GM18502 (cell line): ENCODE data around the gene SCARF2.
"Not testable (repeated sequence)": the region's sequence is repeated elsewhere in the genome, so short reads cannot be mapped to it uniquely, and the experiment has no call there.

Experiments used
- ATAC-seq: cut with Tn5 transposase; IDR thresholded peaks from one replicate; pipeline ENCODE4 v1.9.1; 2021; ENCODE audit warnings: mild to moderate bottlenecking; ENCODE audit not compliant: unreplicated experiment, poor library complexity

Gene SCARF2

DNA sequence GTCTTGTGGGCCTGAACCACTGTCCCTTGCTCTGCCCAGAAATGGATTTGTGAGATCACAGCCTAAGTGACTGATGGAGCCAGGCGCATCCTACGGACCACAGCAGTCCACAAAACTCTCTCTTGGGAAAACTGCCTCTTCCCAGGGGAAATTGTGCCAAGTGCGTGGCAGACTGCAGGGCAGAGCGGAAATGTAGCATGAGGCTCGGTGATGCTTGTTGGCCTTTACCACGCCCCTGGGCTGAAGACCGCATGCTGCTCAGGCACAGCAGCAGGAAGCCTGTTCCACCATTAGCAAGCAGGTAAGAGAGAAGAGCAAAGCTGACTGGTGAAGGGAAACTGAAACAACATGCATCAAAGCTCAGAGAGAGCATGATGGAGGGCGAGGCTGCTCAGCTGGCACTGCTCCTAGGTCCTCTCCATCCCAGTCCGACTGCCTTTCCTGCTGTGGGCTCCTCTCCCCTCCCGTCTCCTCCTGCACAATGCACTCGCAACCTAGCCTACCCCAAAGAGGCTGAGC, 26.5 kb upstream of the SCARF2 start:
- no peak for ATAC-seq

- no peak for ATAC-seq
Measured at GRCh38 chr22:20463324-20464095, 25.9 kb upstream of the SCARF2 start.

DNA sequence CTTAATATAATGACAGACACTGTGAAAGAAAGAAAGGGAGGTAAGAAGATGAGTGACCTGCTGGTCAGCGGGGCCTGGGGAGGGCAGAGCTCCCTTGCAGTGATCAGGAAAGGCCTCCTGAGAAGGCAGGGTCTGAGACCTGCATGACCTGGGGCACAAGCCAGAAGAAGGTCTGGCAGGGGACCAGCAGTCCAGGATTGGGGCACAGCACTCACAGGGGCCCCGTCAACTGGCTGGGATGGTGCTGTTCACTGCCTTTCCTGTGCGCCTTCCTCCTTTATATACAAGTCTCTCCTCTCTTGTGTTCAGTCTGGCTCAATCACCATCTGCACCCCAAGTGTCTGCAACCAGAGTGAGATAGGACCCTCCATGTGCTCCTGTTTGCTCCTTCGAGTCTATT, 22.2 kb upstream of the SCARF2 start:
- ATAC-seq = no peak

DNA sequence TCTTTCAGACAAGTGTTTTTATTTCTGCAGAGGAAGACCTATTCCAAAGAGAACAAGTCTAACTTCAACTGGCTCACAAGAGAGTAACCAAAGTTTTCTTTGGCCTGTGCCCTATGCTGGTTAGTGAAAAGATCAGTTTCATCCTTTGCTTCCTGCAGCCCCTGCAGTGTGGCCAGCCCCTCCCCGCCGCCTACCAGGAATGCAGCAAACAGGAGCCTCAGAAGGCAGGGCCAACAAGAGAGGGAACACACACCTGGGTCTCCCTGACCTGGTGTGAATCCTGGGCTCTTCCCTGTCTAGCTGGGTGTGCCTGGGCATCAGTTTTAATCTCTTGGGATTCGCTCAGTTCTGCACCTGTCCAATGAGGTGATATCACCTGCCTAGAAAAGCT, 21.5 kb upstream of the SCARF2 start:
- ATAC-seq = no peak

- ATAC-seq = no peak
Measured at GRCh38 chr22:20458530-20459151, 21.0 kb upstream of the SCARF2 start.

GRCh38 chr22:20457506-20458240, 20.0 kb upstream of the SCARF2 start:
- no peak for ATAC-seq

DNA sequence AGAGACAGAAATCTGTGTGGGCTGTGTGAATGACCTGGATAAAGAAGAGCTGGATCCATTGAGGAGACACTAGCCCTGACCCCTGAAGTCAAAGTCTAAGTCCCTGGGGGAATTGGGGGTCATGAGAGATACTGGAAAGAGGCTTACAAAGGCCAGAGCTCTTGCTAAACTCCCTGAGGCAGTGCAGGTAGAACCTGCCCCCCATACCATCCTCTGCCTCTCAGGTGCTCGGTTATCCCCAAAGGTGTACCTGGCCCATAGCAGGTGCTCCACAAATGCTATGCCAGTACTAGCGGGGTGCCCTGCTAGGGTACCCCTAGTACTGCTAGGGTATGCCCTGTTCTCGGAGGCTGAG, 19.1 kb upstream of the SCARF2 start:
- no peak for ATAC-seq

- ATAC-seq = no peak
Measured at GRCh38 chr22:20456064-20456721, 18.6 kb upstream of the SCARF2 start.

DNA sequence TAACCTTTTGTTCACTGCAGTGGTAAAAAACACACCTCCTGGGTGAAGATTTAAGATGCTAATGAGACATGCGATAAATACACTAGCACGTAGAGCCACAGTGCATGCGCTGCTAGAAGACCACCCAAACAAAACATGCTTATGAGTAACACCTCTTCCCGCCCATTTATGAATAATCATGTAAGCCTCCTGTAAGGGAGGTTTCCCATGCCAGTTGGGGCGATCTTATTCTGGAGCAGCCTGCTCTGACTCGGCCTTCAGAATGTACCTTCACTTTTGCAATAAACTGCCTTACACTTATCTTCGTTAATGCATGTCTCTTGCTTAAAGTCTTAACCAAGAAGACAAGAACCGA, 18.1 kb upstream of the SCARF2 start:
- no peak for ATAC-seq

- ATAC-seq = no peak
Measured at GRCh38 chr22:20453222-20453621, 15.6 kb upstream of the SCARF2 start.

- ATAC-seq = no peak
Measured at GRCh38 chr22:20451920-20452319, 14.3 kb upstream of the SCARF2 start.

- not testable (repeated sequence) for ATAC-seq
Measured at GRCh38 chr22:20451129-20451778, 13.6 kb upstream of the SCARF2 start.

DNA sequence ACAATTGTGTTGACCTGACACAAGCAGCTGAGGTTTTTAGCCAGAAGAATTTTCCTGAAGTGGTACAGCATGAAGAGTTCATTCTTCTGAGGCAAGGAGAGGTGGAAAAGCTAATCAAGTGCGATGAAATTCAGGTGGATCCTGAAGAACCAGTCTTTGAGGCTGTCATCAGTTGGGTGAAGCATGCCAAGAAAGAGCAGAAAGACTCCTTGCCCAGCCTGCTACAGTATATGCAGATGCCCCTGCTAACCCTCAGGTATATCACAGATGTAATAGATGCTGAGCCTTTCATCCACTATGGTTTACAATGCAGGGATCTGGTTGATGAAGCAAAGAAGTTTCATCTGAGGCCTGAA, 12.9 kb upstream of the SCARF2 start:
- ATAC-seq = no peak

DNA sequence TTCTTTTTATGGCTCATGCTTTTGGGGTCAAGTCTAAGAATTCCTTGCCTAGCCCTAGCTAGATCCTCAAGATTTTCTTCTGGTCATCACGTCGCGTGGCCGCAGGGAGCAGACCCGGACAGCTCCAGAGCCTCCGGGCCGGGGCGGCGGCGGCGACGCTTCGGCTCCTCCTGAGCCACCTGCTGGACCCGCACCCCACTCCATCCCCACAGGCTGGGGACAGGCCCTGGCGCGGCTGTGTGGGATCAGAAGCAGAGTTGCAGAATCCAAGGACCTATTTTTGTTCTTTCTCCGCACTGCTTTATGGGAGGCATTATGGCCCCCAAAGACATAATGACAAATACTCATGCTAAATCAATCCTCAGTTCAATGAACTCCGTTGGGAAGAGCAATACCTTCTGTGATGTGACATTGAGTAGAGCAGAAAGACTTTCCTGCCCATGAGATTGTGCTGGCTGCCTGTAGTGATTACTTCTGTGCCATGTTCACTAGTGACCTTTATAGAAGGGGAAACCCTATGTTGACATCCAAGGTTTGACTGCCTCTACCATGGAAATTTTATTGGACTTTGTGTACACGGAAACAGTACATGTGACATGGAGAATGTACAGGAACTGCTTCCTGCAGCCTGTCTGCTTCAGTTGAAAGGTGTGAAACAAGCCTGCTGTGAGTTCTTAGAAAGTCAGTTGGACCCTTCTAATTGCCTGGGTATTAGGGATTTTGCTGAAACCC, 12.4 kb upstream of the SCARF2 start:
- ATAC-seq = no peak

- ATAC-seq = no peak
Measured at GRCh38 chr22:20448630-20449029, 11.0 kb upstream of the SCARF2 start.

DNA sequence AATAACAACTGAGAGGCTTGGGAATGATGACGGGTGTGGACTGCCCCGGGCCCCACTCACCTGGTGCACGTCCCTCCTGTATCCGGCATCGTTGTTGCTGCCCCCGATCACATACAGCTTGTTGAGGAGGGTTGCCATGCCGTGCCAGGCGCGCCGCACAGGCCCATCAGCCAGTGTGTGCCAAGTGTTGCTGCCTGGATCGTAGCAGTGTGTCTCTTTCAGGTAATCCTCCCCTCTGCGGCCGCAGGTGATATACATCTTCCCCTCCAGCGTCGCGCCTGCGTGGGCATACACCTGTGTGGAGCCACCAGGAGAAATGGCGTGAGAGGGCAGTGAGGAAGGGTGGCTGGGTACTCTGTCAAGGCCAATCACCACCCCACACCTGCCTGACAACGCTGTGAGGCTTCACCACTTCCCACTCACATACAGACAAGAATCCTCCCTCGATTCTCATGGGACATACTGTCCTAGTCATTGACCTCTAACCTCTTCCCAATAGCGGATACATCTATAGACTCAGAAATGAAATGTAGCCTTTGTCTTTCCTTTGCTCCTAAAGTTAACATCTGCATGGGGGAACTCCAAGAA, 8.9 kb upstream of the SCARF2 start:
- no peak for ATAC-seq

DNA sequence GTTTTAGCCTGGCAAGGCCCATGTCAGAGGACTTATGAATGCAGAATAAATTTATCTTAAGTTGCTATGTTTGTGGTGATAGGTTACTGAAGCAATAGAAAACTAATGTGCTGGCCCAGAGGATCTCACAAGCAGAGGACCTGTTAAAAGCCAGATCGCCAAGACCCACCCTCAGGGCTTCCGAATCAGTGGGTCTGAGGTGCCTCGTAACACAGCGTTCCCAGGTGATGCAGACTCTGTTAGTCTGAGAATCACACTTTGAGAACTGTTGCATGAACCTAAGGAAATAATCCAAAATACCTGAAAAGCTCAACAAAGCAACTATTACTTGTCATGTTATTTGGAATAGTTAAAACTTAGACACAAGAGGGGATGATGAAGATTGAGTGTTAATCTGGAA, 6.7 kb upstream of the SCARF2 start:
- no peak for ATAC-seq

- ATAC-seq = no peak
Measured at GRCh38 chr22:20442485-20443284, 5.1 kb upstream of the SCARF2 start.
